Measurements from ENCODE around the gene APOBEC3G. TPM values are rescaled to one million over a fixed set of nuclear protein-coding genes. Genes with fewer than 3 reads are reported as not detected.

Gene APOBEC3G
- total RNA-seq, 1 donor from 2014 or later, result 6.0 TPM

GRCh38 chr22:39092111-39092862 lies 15.2 kb downstream of the APOBEC3G start:
- DNase-seq, result no peak

- no peak for DNase-seq
Measured at GRCh38 chr22:39094717-39095389, 17.8 kb downstream of the APOBEC3G start.

- DNase-seq, result no peak
Measured at GRCh38 chr22:39095971-39096370, 18.9 kb downstream of the APOBEC3G start.

GRCh38 chr22:39097098-39098020 lies 20.3 kb downstream of the APOBEC3G start, which contains the start of gene APOBEC3H:
Gene APOBEC3H (plus strand): TSS chr22:39097244. CDS start chr22:39100279, 3,035 bp downstream.
- peak; percentile 17 for DNase-seq

GRCh38 chr22:39098026-39098425 lies 21.0 kb downstream of the APOBEC3G start:
- DNase-seq, result no peak

- DNase-seq, result no peak
Measured at GRCh38 chr22:39098576-39098975, 21.5 kb downstream of the APOBEC3G start.

GRCh38 chr22:39101226-39101625 lies 24.2 kb downstream of the APOBEC3G start:
- DNase-seq, result no peak

- no peak for DNase-seq
Measured at GRCh38 chr22:39103431-39103830, 26.4 kb downstream of the APOBEC3G start.

- no peak for DNase-seq
Measured at GRCh38 chr22:39106326-39106725, 29.3 kb downstream of the APOBEC3G start.

- DNase-seq, result no peak
Measured at GRCh38 chr22:39108487-39108886, 31.4 kb downstream of the APOBEC3G start.

- no peak for DNase-seq
Measured at GRCh38 chr22:39109361-39109760, 32.3 kb downstream of the APOBEC3G start.

GRCh38 chr22:39110631-39111561 lies 33.8 kb downstream of the APOBEC3G start:
- no peak for DNase-seq

GRCh38 chr22:39114112-39114511 lies 37.0 kb downstream of the APOBEC3G start:
- DNase-seq, result no peak

GRCh38 chr22:39115570-39115969 lies 38.5 kb downstream of the APOBEC3G start:
- DNase-seq, result no peak

GRCh38 chr22:39115977-39116621 lies 39.0 kb downstream of the APOBEC3G start:
- no peak for DNase-seq

GRCh38 chr22:39117585-39118191 lies 40.6 kb downstream of the APOBEC3G start:
- peak; percentile 70 for DNase-seq

- no peak for DNase-seq
Measured at GRCh38 chr22:39120983-39121382, 43.9 kb downstream of the APOBEC3G start.

- no peak for DNase-seq
Measured at GRCh38 chr22:39122772-39123470, 45.8 kb downstream of the APOBEC3G start.

- DNase-seq, result no peak
Measured at GRCh38 chr22:39123751-39124581, 46.9 kb downstream of the APOBEC3G start.

All from dermis blood vessel endothelial cell (primary cell).